ENCODE measurements around the gene GPR180.

DNA sequence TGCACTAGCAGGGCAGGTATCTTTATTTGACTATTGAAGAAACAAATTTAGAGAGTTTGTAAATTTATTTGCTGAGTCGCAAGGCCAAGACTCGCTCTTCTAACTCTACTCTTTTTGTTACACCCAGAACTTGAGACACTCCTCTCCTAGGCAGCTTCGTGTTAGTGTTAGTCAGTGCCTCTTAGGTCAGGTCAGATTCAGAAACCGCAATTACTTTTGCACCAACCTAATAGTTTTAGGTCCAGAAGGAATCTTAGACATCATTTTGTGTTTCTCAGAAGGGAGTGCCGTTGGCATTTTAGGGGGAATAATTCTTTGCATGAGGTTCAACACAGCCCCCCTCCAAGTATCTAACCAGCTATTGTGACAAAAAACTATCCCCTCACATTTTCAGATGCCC lies 8.8 kb downstream of the GPR180 start:
- TF ChIP-seq CTCF (conservative IDR thresholded peaks at IDR 0.05; ENCODE audit: low read depth, low read length) (no peak), EZH2 (IDR thresholded peaks at IDR 0.05; ENCODE audit: low read length, unreplicated experiment) (no peak)
